HG03280 (cell line): ENCODE results near the gene SASH3.
"Not testable (repeated sequence)": the region's sequence is repeated elsewhere in the genome, so short reads cannot be mapped to it uniquely, and the experiment has no call there.

ENCODE experiments used
- ATAC-seq: cut with Tn5 transposase; IDR thresholded peaks from one replicate; pipeline ENCODE4 v1.9.1; 2021; ENCODE audit warnings: mild to moderate bottlenecking, moderate library complexity; ENCODE audit not compliant: unreplicated experiment

The SASH3 gene

GRCh38 chrX:129779747-129780146 is at the start of gene SASH3:
Gene SASH3, plus strand, starts transcription at chrX:129779949. Its CDS starts 149 bp downstream, at chrX:129780098.
- ATAC-seq = no peak

GRCh38 chrX:129731228-129731627 is 48.5 kb upstream of the SASH3 start:
- ATAC-seq = no peak

GRCh38 chrX:129732857-129733256 is 46.9 kb upstream of the SASH3 start:
- no peak for ATAC-seq

GRCh38 chrX:129733335-129733734 is 46.4 kb upstream of the SASH3 start:
- ATAC-seq = no peak

GRCh38 chrX:129736491-129736890 is 43.3 kb upstream of the SASH3 start:
- no peak for ATAC-seq

GRCh38 chrX:129737916-129738315 is 41.8 kb upstream of the SASH3 start:
- ATAC-seq = no peak

DNA sequence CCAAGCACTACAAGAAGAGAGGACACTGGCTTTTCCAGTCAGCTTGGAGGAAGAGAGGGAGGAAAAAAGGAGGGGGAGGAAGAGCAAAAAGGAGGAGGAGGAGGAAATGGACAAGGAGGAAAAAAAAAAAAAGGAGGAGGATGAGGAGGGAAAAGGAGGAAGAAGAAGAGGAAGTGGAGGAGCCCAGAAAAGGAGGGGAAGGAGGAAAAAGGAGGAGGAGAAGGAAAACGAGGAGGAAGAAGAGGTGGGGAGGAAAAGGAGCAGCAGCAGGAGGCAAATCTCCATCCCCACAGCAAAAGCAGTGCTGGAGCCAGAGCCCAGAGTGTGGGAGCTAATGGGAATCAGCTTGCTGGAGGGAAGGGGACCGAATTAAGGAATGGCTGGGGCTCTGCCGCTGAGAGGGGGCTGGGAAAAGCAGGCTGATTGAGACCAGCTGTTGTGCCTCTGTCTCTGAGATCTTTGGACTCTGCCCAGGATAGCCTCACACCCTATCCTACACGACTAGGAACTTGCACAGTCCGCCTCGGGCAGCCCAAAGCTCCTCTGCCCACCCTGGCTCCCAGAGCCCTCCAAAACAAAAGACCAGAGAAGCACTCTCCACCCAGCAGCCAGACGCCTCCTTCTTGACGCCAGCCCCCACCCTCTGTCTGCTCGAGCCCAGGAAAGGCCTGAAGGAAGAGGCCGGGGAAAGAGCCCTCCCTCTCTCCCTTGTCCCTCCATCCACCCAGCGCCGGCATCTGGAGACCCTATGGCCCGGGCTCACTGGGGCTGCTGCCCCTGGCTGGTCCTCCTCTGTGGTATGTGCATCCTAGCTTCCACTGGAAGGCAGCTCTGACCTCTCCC is 41.1 kb upstream of the SASH3 start, which contains the start of gene XPNPEP2:
Gene XPNPEP2, plus strand, starts transcription at position 514 of the 843 bp plus-strand sequence. Its CDS starts 235 bp downstream, at position 749.
- ATAC-seq = no peak

DNA sequence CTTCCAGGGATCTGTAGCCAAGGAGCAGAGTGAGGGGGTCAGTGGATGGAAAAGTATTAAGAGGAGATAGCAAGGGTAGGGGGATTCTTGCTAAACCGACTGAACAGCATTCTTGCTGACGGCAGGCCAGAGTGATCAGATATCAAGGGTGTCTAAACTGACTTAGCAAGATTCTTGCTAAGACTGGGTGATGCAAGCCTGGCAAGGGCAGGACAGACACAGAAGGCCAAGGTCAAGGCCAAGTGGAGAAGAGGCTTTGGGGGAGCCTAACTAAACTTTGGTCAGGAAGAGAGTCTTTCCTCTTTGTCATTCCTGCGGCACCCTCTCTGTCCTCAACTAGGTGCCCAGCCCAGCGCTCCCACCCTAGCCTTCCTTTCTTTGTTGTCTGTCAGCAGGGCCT is 40.2 kb upstream of the SASH3 start:
- ATAC-seq = no peak

- no peak for ATAC-seq
Observed at GRCh38 chrX:129741880-129742758, 37.6 kb upstream of the SASH3 start.

- not testable (repeated sequence) for ATAC-seq
Observed at GRCh38 chrX:129742759-129743152, 37.0 kb upstream of the SASH3 start.

- ATAC-seq = no peak
Observed at GRCh38 chrX:129743821-129744220, 35.9 kb upstream of the SASH3 start.

DNA sequence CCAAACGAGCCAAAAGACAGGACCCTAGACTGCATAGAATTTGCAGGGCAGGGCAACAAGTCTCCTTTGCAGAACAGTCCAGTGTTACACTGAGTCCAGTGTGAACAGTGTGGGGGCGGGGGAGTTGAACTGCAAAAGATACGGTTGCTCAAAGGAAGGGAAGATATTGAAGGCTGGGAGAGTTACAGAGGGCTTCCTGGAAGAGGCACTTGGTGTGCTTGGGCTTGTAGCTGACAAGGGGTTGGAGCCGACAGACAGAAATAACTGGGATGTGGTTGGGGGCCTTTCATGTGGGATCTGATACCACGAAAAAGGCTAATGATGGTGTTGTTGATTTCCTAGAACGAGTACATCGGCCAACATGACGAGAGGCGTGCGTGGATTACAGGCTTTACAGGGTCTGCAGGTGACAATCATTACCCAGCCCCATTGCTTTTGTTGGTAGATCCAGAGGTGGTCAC is 34.9 kb upstream of the SASH3 start:
- no peak for ATAC-seq

- ATAC-seq = no peak
Observed at GRCh38 chrX:129746557-129747470, 32.9 kb upstream of the SASH3 start.

- ATAC-seq = no peak
Observed at GRCh38 chrX:129747533-129747932, 32.2 kb upstream of the SASH3 start.

DNA sequence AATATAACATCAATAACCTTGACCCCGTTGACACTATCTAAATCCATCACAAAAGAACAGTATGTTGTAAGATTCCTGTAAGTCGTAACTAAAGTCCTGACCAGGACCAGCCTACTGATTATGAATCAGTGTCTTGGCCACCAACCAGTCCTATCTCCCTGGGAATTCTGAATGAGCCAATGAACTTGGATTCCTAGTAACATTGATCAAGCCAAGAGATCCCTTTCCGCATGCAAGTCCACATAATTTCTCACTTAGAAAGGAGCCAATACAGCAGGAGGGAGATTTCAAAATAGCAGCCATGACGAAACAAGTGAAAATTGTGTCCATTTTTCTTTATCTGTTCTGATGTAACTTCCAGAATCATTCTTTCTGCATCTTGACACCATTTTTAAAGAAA is 31.4 kb upstream of the SASH3 start:
- no peak for ATAC-seq

DNA sequence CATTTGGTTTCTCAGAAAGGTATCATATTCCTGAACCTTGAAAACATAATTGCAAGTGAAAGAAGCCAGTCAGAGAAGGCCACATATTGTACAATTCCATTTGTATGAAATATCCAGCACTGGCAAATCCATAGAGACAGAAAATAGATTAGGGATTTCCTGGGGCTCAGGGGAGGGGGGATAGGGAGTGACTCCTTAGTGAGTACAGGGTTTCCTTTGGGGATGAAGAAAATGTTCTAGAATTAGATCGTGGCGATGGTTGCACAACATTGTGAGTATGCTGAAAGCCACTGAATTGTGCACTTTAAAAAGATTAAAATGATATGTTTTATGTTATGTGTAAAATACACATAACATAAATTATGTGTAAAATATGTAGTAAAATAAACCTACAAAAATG is 30.7 kb upstream of the SASH3 start:
- ATAC-seq = no peak

GRCh38 chrX:129750971-129751370 is 28.8 kb upstream of the SASH3 start:
- ATAC-seq = no peak

DNA sequence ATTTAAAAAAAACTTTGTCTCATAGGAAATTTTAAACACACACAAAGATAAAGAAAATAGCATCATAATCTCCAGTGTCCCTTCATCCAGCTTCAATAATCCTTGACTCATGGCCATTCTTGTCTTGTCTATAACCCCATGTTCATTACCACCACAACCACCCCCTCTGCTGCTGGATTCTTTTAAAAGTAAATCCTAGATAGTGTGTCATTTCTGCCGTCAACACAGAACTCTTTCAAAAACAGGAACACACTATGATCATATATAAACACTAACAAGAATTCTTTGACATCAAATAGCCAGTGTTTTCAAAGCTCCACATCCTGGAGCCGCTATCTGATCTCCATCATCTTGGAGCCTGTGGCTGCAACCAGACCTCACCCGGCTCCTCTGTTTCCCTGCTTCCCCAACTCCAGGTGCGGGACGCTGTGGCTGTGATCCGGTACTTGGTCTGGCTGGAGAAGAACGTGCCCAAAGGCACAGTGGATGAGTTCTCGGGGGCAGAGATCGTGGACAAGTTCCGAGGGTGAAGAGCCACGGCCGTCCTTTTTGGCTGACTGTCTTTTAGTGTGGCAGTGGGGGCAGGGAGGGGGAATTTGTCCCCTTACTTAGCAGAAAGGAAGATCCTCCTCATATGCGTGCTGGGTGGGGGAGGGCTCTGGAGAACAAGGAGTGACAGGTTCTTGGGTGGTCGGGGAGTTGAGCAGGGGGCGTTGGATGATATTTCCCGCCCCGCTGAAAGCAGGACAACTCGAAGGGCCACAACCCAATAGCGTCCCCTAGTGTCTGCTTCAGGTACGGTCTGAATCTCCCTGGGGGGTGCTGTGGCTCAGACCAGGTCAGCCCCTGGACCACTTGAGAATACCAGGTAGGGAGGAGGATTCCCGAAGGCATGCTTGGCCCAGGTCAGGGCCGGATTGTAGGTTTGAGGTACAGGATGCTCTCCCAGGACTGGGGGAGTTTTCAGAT is 25.4 kb upstream of the SASH3 start:
- no peak for ATAC-seq
